Smooth muscle cell (in vitro differentiated cells): ENCODE data around the gene CYP1A2. TPM values are rescaled to one million over a fixed set of nuclear protein-coding genes. Genes with fewer than 3 reads are reported as not detected.
A peak's percentile ranks its signal among the peaks of the same experiment; 100 is the strongest.

Experiments
- DNase-seq: peaks from one replicate; lab custom pipeline; 2025; ENCODE audit not compliant: unreplicated experiment; lab: John Stamatoyannopoulos, UW
- H2AFZ ChIP-seq: fragments of 200-600 bp; sonication (generic); 2 replicates; pipeline ENCODE4 v1.6.0; 2016; ENCODE audit warnings: antibody characterized with exemption, low read depth, mild to moderate bottlenecking
- H3F3A ChIP-seq: fragments of 200-600 bp; sonication (generic); 2 replicates; pipeline ENCODE4 v1.6.0; 2017; ENCODE audit warnings: antibody characterized with exemption, low read depth
- H3K27ac ChIP-seq: fragments of 200-600 bp; sonication (generic); 2 replicates; pipeline ENCODE4 v1.5.1; 2016; ENCODE audit warnings: low read depth, mild to moderate bottlenecking
- H3K27me3 ChIP-seq: fragments of 200-600 bp; sonication (generic); 2 replicates; pipeline ENCODE4 v1.6.1; 2016; ENCODE audit warnings: low read depth, mild to moderate bottlenecking
- H3K36me3 ChIP-seq: fragments of 200-600 bp; sonication (generic); 2 replicates; pipeline ENCODE4 v1.5.1; 2016; ENCODE audit warnings: low read depth
- H3K4me1 ChIP-seq: fragments of 200-600 bp; sonication (generic); 2 replicates; pipeline ENCODE4 v1.5.1; 2016; ENCODE audit warnings: low read depth
- H3K4me2 ChIP-seq: fragments of 200-600 bp; sonication (generic); 2 replicates; pipeline ENCODE4 v1.6.0; 2016; ENCODE audit warnings: mild to moderate bottlenecking
- H3K4me3 ChIP-seq: fragments of 200-600 bp; sonication (generic); 2 replicates; pipeline ENCODE4 v1.5.1; 2016; ENCODE audit warnings: mild to moderate bottlenecking
- H3K79me2 ChIP-seq: fragments of 200-600 bp; sonication (generic); 2 replicates; pipeline ENCODE4 v1.6.0; 2016; ENCODE audit warnings: low read depth, mild to moderate bottlenecking
- H3K9ac ChIP-seq: fragments of 200-600 bp; sonication (generic); 2 replicates; pipeline ENCODE4 v1.6.0; 2016; ENCODE audit warnings: low read depth
- H3K9me3 ChIP-seq: fragments of 200-600 bp; sonication (generic); replicated peaks from 2 replicates; pipeline ENCODE4 v1.5.1; 2016; ENCODE audit warnings: low read depth
- H4K20me1 ChIP-seq: fragments of 200-600 bp; sonication (generic); 2 replicates; pipeline ENCODE4 v1.6.0; 2016; ENCODE audit warnings: low read depth
- CTCF ChIP-seq: fragments of 200-600 bp; sonication (generic); IDR thresholded peaks from 2 replicates; pipeline ENCODE4 v1.5.1; 2017; ENCODE audit warnings: borderline replicate concordance, mild to moderate bottlenecking, antibody characterized with exemption; ENCODE audit not compliant: insufficient read depth, poor library complexity, severe bottlenecking
- WGBS: methylation state at CpG from one replicate; pipeline ENCODE4 v1.1.7; 2016; ENCODE audit warnings: low lambda C conversion rate; 5-methylcytosine and 5-hydroxymethylcytosine counted together
- polyA plus RNA-seq: library from polyadenylated mRNA; unstranded; fragments of >200 nt; fragmentation: Nextera tagmentation; extraction: Ambion mirVana; gene quantifications from 2 replicates; pipeline ENCODE4 v1.2.1, GENCODE V29; 2016
- total RNA-seq: library from RNA; depleted of rRNA; stranded (reverse); fragments of >200 nt; gene quantifications from 2 replicates; pipeline ENCODE4 v1.2.3, GENCODE V29; 2014

Gene CYP1A2
- total and polyA plus RNA-seq, 2 experiments from 2014 or later: not detected

- Histone ChIP-seq H3K4me1 (peaks cover 21% of the 10 kb centered on the region), H3K9ac (no peak overlapping the region), H3K27me3 (no peaks in the 10 kb centered on the region), H2AFZ (no peak overlapping the region), H3K79me2 (peaks cover 15% of the 10 kb centered on the region), H3K36me3 (no peaks in the 10 kb centered on the region), H3F3A (no peaks in the 10 kb centered on the region), H3K27ac (no peak overlapping the region), H3K4me3 (no peak overlapping the region), H4K20me1 (peaks cover 10% of the 10 kb centered on the region), H3K4me2 (no peak overlapping the region), H3K9me3 (no peaks in the 10 kb centered on the region)
- DNase-seq: no peak
- TF ChIP-seq CTCF: no peak
- 98% methylated on average over 5 of the region's 5 CpGs for WGBS
These were observed 29.9 kb downstream of the CYP1A2 start for GRCh38 chr15:74778599-74778970.

GRCh38 chr15:74779162-74779648, 30.6 kb downstream of the CYP1A2 start:
- DNase-seq: no peak
- no peak overlapping the region for H3K4me2 ChIP-seq
- H3F3A ChIP-seq: no peaks in the 10 kb centered on the region
- H3K27me3 ChIP-seq: no peaks in the 10 kb centered on the region
- H3K27ac ChIP-seq: no peak overlapping the region
- no peak for TF ChIP-seq CTCF
- H3K79me2 ChIP-seq: peaks cover 21% of the 10 kb centered on the region
- H3K9me3 ChIP-seq: no peaks in the 10 kb centered on the region
- peaks cover 16% of the 10 kb centered on the region for H4K20me1 ChIP-seq
- peaks cover 24% of the 10 kb centered on the region for H3K4me1 ChIP-seq
- no peak overlapping the region for H3K9ac ChIP-seq
- H3K4me3 ChIP-seq: no peak overlapping the region
- no peak overlapping the region for H2AFZ ChIP-seq
- 88% methylated on average over 7 of the region's 7 CpGs for WGBS
- H3K36me3 ChIP-seq: no peaks in the 10 kb centered on the region

GRCh38 chr15:74780523-74781430, 32.1 kb downstream of the CYP1A2 start:
- Histone ChIP-seq H3K4me1 (peaks cover 24% of the 10 kb centered on the region), H3K9ac (no peak overlapping the region), H2AFZ (no peak overlapping the region), H3K9me3 (no peaks in the 10 kb centered on the region), H3K79me2 (peaks cover 36% of the 10 kb centered on the region), H3K27me3 (no peaks in the 10 kb centered on the region), H3F3A (no peaks in the 10 kb centered on the region), H3K4me3 (peak overlapping the region; percentile 70), H3K4me2 (peak overlapping the region; percentile 99), H4K20me1 (peaks cover 32% of the 10 kb centered on the region), H3K36me3 (no peaks in the 10 kb centered on the region), H3K27ac (no peak overlapping the region)
- 58% methylated on average over 15 of the region's 16 CpGs for WGBS
- TF ChIP-seq CTCF: no peak
- DNase-seq: no peak
